Measurements from ENCODE around the gene ADCY5. TPM values are rescaled to one million over a fixed set of nuclear protein-coding genes. Genes with fewer than 3 reads are reported as not detected.

Gene ADCY5
- polyA plus RNA-seq, 2 of the 4 experiments (the other 2 are of a cell fraction), result 0.57 to 0.68 TPM

DNA sequence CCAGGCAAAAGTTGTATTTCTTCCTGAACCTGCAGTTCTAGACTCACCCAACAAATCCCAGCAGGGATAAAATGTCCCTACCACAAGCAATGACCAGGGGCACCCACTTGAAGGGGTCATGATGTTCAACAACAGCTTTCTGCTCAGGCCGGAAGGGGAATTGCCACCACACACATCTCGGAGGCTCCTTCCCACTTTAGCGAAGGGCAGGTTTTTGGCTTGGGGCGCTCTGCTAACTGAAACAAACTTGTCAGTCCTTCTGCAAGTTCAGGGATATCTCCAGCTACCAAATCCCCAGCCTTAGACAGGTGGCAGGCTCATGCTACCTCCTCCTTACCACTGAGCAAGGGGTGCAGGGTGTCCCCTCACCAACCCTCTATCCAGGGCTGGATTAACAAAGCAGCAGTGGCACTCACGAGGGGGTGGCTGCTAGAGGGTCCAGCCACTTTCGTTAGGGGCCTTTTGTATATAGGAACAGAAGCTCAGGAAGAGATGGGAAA is 2.2 kb downstream of the ADCY5 start:
- ATAC-seq (no peak), DNase-seq (ENCODE audit: low read depth in 1 of 2, low spot score in 1 of 2) (no peak), FAIRE-seq (no peak)
- H3K4me1 ChIP-seq, result peaks cover 4% of the 10 kb centered on the region; the same call in 1 of the 3 replicates
- 60% methylated on average over 6 of the region's 6 CpGs for WGBS (ENCODE audit: missing lambda C conversion rate)
- no peak overlapping the region for H3K27ac ChIP-seq
- H3K4me2 ChIP-seq, result no peak overlapping the region
- CTCF ChIA-PET, result interaction anchor here (1.1 to 2.7 kb wide), 6 partner anchors 9 to 118 kb away, joined by 3 to 12 read pairs (median 6); no protein-coding TSS in a partner anchor
- no peaks in the 10 kb centered on the region for H3K9me3 ChIP-seq
- no peak overlapping the region for H3K4me3 ChIP-seq
- POLR2A ChIA-PET, result no interaction called here
- TF ChIP-seq JUNB (IDR thresholded peaks at IDR 0.05) (no peak), RFX5 (IDR thresholded peaks at IDR 0.05) (no peak), CBX8 (IDR thresholded peaks at IDR 0.05) (no peak), SREBF2 (IDR thresholded peaks at IDR 0.05) (no peak), GATA3 (IDR thresholded peaks at IDR 0.05; ENCODE audit: borderline replicate concordance) (no peak), ZSCAN20 (CRISPR knock-in tag; IDR thresholded peaks at IDR 0.05) (no peak), HES2 (IDR thresholded peaks at IDR 0.05) (no peak), RNF2 (IDR thresholded peaks at IDR 0.05; ENCODE audit: borderline replicate concordance, low read depth) (no peak), RARB (CRISPR knock-in tag; IDR thresholded peaks at IDR 0.05) (no peak), MAFK (IDR thresholded peaks at IDR 0.05; ENCODE audit: partially characterized antibody) (no peak), HOXA7 (CRISPR knock-in tag; IDR thresholded peaks at IDR 0.05) (no peak)
- TF ChIP-seq, protein P1, sequence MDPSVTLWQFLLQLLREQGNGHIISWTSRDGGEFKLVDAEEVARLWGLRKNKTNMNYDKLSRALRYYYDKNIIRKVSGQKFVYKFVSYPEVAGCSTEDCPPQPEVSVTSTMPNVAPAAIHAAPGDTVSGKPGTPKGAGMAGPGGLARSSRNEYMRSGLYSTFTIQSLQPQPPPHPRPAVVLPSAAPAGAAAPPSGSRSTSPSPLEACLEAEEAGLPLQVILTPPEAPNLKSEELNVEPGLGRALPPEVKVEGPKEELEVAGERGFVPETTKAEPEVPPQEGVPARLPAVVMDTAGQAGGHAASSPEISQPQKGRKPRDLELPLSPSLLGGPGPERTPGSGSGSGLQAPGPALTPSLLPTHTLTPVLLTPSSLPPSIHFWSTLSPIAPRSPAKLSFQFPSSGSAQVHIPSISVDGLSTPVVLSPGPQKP (IDR thresholded peaks at IDR 0.05; ENCODE audit: low read depth, low read length), result no peak

- no peak for DNase-seq (ENCODE audit: low read depth in 1 of 2, low spot score in 1 of 2)
- 53% methylated on average over 2 of the region's 2 CpGs for WGBS (ENCODE audit: missing lambda C conversion rate)
- H3K4me3 ChIP-seq, result no peak overlapping the region
- ATAC-seq, result no peak
- H3K4me2 ChIP-seq, result no peak overlapping the region
- ChIA-PET CTCF (interaction anchor here (0.9 to 2.6 kb wide), 5 partner anchors 12 to 117 kb away, joined by 4 to 12 read pairs (median 5); no protein-coding TSS in a partner anchor), POLR2A (no interaction called here)
- H3K27ac ChIP-seq, result no peak overlapping the region
- peaks cover 4% of the 10 kb centered on the region; the same call in 1 of the 3 replicates for H3K4me1 ChIP-seq
- no peak for TF ChIP-seq MAFK (IDR thresholded peaks at IDR 0.05; ENCODE audit: partially characterized antibody)
- H3K9me3 ChIP-seq, result no peaks in the 10 kb centered on the region
- no peak for FAIRE-seq
These were observed 2.7 kb downstream of the ADCY5 start for GRCh38 chr3:123446210-123446609.

GRCh38 chr3:123445702-123446101 is 3.2 kb downstream of the ADCY5 start:
- no peak for ATAC-seq
- Histone ChIP-seq H3K4me2 (no peak overlapping the region), H3K27ac (no peak overlapping the region), H3K4me1 (peaks cover 4% of the 10 kb centered on the region; the same call in 1 of the 3 replicates), H3K4me3 (no peak overlapping the region), H3K9me3 (no peaks in the 10 kb centered on the region)
- DNase-seq (ENCODE audit: low read depth in 1 of 2, low spot score in 1 of 2), result no peak
- TF ChIP-seq FOSL2 (IDR thresholded peaks at IDR 0.05) (no peak), FOSL2 (CRISPR knock-in tag; IDR thresholded peaks at IDR 0.05) (no peak)
- ChIA-PET CTCF (interaction anchor here (0.9 to 2.4 kb wide), 3 partner anchors 8 to 43 kb away, joined by 4 to 8 read pairs (median 4); no protein-coding TSS in a partner anchor), POLR2A (no interaction called here)
- no peak for FAIRE-seq
- 0% methylated on average over 2 of the region's 2 CpGs for WGBS (ENCODE audit: missing lambda C conversion rate)

- Histone ChIP-seq H3K4me1 (peaks cover 4% of the 10 kb centered on the region; the same call in 1 of the 3 replicates), H3K27ac (no peak overlapping the region), H3K4me3 (no peak overlapping the region), H3K4me2 (no peak overlapping the region), H3K9me3 (no peaks in the 10 kb centered on the region)
- POLR2A ChIA-PET, result no interaction called here
- 0% methylated on average over 1 of the region's 1 CpG for WGBS (ENCODE audit: missing lambda C conversion rate)
- FAIRE-seq (no peak), ATAC-seq (no peak), DNase-seq (ENCODE audit: low read depth in 1 of 2, low spot score in 1 of 2) (no peak)
- TF ChIP-seq EHMT2 (IDR thresholded peaks at IDR 0.05; ENCODE audit: low read depth) (no peak), PHF8 (IDR thresholded peaks at IDR 0.05; ENCODE audit: borderline replicate concordance, low read depth) (no peak), CHD4 (IDR thresholded peaks at IDR 0.05; ENCODE audit: borderline replicate concordance) (no peak), ESRRA (IDR thresholded peaks at IDR 0.05; ENCODE audit: borderline replicate concordance, low read length) (no peak), JUNB (IDR thresholded peaks at IDR 0.05) (no peak), ZSCAN20 (CRISPR knock-in tag; IDR thresholded peaks at IDR 0.05) (no peak), FOSB (CRISPR knock-in tag; IDR thresholded peaks at IDR 0.05) (no peak), TP53 (CRISPR knock-in tag; IDR thresholded peaks at IDR 0.05) (no peak), USF2 (IDR thresholded peaks at IDR 0.05) (no peak), KDM1A (IDR thresholded peaks at IDR 0.05; ENCODE audit: low read depth) (no peak), ZNF302 (CRISPR knock-in tag; IDR thresholded peaks at IDR 0.05) (no peak), CHD2 (IDR thresholded peaks at IDR 0.05; ENCODE audit: low read length, partially characterized antibody) (no peak), RARB (CRISPR knock-in tag; IDR thresholded peaks at IDR 0.05) (no peak)
- TF ChIP-seq, protein P2, sequence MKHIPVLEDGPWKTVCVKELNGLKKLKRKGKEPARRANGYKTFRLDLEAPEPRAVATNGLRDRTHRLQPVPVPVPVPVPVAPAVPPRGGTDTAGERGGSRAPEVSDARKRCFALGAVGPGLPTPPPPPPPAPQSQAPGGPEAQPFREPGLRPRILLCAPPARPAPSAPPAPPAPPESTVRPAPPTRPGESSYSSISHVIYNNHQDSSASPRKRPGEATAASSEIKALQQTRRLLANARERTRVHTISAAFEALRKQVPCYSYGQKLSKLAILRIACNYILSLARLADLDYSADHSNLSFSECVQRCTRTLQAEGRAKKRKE (CRISPR knock-in tag; IDR thresholded peaks at IDR 0.05; ENCODE audit: low read depth), result no peak
- CTCF ChIA-PET, result interaction anchor here (1.0 to 2.4 kb wide), 3 partner anchors 9 to 45 kb away, joined by 3 to 8 read pairs (median 4); no protein-coding TSS in a partner anchor
These were observed 4.1 kb downstream of the ADCY5 start for GRCh38 chr3:123444744-123445143.

Measured in A549 (cell line).